NCI-H524 (cell line): ENCODE data around the gene C8A.
A peak's percentile ranks its signal among the peaks of the same experiment; 100 is the strongest.

ENCODE experiments used
- DNase-seq, 2 experiments: peaks; one replicate each; lab custom pipeline; 2025; lab: John Stamatoyannopoulos, UW

C8A gene

GRCh38 chr1:56837244-56837939 is 17.2 kb upstream of the C8A start:
- DNase-seq, result no peak

- no peak for DNase-seq
These were observed 15.8 kb upstream of the C8A start for GRCh38 chr1:56838759-56839158.

GRCh38 chr1:56843544-56843943 is 11.1 kb upstream of the C8A start:
- DNase-seq, result peak in 1 of 2 experiments; percentile 31

- no peak for DNase-seq
These were observed 10.0 kb upstream of the C8A start for GRCh38 chr1:56844545-56845136.

- no peak for DNase-seq
These were observed 9.3 kb upstream of the C8A start for GRCh38 chr1:56845343-56845742.

GRCh38 chr1:56849750-56850149 is 4.8 kb upstream of the C8A start:
- DNase-seq, result no peak

GRCh38 chr1:56850411-56850810 is 4.2 kb upstream of the C8A start:
- DNase-seq, result no peak

- DNase-seq, result no peak
These were observed 3.7 kb upstream of the C8A start for GRCh38 chr1:56850922-56851321.

- DNase-seq, result no peak
These were observed 2.1 kb upstream of the C8A start for GRCh38 chr1:56852476-56852875.

- DNase-seq, result no peak
These were observed 593 bp downstream of the C8A start for GRCh38 chr1:56855190-56855589.

- no peak for DNase-seq
These were observed 1.6 kb downstream of the C8A start for GRCh38 chr1:56856186-56856585.

- no peak for DNase-seq
These were observed 4.7 kb downstream of the C8A start for GRCh38 chr1:56859287-56859686.

GRCh38 chr1:56863265-56863992 is 8.8 kb downstream of the C8A start:
- DNase-seq, result no peak

GRCh38 chr1:56864430-56864829 is 9.8 kb downstream of the C8A start:
- DNase-seq, result no peak

GRCh38 chr1:56866656-56867055 is 12.1 kb downstream of the C8A start:
- no peak for DNase-seq

GRCh38 chr1:56867491-56867890 is 12.9 kb downstream of the C8A start:
- no peak for DNase-seq

GRCh38 chr1:56868761-56869160 is 14.2 kb downstream of the C8A start:
- DNase-seq, result no peak

- DNase-seq, result no peak
These were observed 18.0 kb downstream of the C8A start for GRCh38 chr1:56872597-56872996.

GRCh38 chr1:56873213-56873612 is 18.6 kb downstream of the C8A start:
- DNase-seq, result no peak

- DNase-seq, result peak; percentile 36 to 76
These were observed 20.1 kb downstream of the C8A start for GRCh38 chr1:56874689-56875088.

- DNase-seq, result peak in 1 of 2 experiments; percentile 9
These were observed 23.4 kb downstream of the C8A start for GRCh38 chr1:56877973-56878372.

GRCh38 chr1:56880774-56881173 is 26.2 kb downstream of the C8A start:
- no peak for DNase-seq

- no peak for DNase-seq
These were observed 26.8 kb downstream of the C8A start for GRCh38 chr1:56881417-56881816.
